C4-2B (cell line): Measurements from ENCODE around the gene SUMF1.
A peak's percentile ranks its signal among the peaks of the same experiment; 100 is the strongest.

Experiments
- H3K27ac ChIP-seq: fragments of 450-650 bp; 2 replicates; pipeline ENCODE4 v1.5.1; 2017
- ZFX ChIP-seq: fragments of 450-650 bp; IDR thresholded peaks from 2 replicates; pipeline ENCODE4 v1.6.1; 2017
- TF ChIP-seq, protein P1 (sequence below): fragments of 450-650 bp; conservative IDR thresholded peaks from 2 replicates; pipeline ENCODE4 v1.5.1; 2017; ENCODE audit warnings: mild to moderate bottlenecking

The SUMF1 gene

DNA sequence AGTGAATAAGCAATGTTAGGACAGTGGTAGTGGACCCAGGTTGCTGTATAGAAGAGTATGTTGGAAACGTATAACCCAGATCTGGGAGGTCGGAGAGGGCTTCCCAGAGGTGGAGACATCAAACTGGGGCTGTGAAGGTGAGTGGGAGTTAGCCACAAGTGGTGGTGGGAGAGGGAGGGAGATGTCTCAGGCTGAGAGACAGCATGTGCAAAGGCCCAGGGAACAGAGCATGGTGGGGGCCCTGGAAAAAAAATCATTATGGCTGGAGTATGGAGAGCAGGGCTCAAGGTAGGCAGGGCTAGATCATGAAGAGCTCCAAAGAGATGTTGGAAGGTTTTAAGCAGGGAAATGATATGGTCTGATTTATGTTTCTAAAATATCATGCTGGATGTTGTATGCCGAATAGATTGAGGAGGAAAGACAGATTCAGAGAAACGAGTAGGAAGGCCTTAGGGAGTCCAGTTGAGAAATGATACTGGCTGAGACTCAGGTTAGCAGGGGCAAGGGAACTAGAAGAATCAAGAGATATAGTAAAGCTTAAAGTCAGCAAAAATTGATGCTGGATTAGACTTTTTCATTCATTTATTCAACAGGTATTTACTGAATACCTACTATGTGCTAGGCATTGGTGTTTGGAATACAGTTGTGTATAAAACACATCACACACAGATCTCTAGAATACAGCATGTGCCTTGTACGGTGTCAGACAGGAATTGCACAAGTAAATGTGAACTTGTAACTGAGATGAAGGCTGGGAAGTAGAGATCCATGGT is 43.1 kb upstream of the SUMF1 start:
- H3K27ac ChIP-seq: no peak overlapping the region
- TF ChIP-seq ZFX: no peak
- TF ChIP-seq, protein P1, sequence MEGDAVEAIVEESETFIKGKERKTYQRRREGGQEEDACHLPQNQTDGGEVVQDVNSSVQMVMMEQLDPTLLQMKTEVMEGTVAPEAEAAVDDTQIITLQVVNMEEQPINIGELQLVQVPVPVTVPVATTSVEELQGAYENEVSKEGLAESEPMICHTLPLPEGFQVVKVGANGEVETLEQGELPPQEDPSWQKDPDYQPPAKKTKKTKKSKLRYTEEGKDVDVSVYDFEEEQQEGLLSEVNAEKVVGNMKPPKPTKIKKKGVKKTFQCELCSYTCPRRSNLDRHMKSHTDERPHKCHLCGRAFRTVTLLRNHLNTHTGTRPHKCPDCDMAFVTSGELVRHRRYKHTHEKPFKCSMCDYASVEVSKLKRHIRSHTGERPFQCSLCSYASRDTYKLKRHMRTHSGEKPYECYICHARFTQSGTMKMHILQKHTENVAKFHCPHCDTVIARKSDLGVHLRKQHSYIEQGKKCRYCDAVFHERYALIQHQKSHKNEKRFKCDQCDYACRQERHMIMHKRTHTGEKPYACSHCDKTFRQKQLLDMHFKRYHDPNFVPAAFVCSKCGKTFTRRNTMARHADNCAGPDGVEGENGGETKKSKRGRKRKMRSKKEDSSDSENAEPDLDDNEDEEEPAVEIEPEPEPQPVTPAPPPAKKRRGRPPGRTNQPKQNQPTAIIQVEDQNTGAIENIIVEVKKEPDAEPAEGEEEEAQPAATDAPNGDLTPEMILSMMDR: no peak

DNA sequence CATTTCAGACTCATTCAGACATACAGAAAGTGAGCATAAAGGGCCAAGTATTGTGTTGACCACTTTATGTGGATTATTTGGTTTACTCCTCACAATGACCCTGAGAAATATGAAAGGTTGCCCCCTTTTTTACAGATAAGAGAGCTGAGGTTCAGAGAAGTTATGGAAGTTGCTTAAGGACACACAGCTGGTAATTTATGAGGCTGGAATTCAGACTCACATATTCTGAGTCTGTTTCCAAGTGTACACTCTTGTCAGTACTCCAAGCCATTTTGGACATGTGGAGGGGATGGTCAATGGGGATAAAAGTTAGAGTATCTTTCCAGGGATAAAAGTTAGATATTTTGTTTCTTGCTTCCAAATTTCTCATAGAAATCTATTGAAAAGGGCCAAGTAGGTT is 42.0 kb upstream of the SUMF1 start:
- TF ChIP-seq, protein P1: no peak
- TF ChIP-seq ZFX: no peak
- no peak overlapping the region for H3K27ac ChIP-seq

DNA sequence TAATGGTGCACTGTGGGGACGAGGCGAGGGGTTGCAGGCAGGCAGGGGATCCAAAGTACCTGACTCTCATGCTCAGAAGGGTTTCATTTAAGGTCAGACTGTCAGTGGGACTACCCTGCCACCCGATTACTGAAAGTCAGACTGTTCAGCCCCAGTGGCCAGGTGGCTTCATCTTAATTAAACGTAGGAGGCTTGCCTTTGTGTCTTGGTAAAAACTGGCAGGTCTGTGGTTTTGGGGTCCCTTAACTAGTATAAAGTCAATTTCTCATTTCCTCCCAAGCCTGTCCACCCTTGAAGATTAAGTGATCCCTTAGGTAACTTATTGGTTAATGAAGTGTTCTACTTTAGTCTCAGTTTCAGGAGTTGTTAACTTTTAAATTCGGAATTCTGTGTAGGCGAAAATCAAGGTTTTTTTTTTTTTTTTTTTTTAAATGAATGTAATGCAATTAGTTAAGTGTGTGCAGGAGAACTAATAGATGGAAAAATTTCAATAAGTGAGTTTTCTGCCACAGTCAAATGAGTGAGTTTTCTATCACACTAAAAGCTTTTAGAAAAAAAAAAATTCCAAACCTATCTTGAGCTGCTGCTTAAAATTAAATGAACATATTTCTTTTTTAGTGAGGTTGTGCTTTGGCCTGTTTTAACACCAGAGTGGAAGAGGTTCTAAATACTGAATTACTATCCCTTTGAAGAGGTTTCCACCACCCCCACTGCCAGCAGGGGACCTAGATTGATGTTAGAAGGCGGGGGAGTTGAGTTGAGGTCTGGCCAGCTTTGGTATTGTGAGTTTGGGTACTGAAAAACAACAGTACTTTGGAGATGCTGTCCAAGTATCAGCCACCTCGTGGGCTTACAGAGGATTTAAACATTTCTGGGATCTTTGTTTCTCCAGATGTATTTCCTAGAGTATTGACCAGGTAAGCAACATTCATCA is 41.2 kb upstream of the SUMF1 start:
- TF ChIP-seq, protein P1: no peak
- no peak for TF ChIP-seq ZFX
- H3K27ac ChIP-seq: no peak overlapping the region

- no peak for TF ChIP-seq ZFX
- TF ChIP-seq, protein P1: no peak
- no peak overlapping the region for H3K27ac ChIP-seq
Observed at GRCh38 chr3:4507024-4507596, 40.0 kb upstream of the SUMF1 start.

DNA sequence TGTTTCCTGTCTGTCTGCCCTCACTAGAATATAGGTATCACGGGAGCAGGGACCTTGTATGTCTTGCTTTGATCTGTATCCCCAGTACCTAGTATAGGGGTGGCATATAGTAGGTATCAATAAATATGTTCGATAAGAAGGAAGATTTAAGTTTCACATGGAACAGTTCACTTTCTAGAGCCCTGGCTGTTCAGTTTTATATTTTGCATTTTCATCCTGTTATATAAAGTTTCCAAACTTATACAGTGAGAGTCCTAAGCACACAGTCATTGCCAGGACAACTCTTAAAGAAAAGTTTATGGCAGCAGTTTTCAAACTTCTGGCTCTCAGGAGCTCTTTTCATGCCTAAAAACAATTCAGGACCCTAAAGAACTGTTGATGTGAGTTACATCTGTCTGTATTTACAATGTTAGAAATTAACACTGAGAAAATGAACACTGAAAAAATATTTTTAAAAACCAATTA is 39.5 kb upstream of the SUMF1 start:
- H3K27ac ChIP-seq: no peak overlapping the region

GRCh38 chr3:4505688-4506558 is 38.9 kb upstream of the SUMF1 start:
- TF ChIP-seq, protein P1: no peak
- no peak for TF ChIP-seq ZFX
- peak overlapping the region; percentile 34; the same call in 1 of the 2 replicates for H3K27ac ChIP-seq

More for the DNA sequence above, 39.5 kb upstream of the SUMF1 start:
- TF ChIP-seq ZFX: no peak
- TF ChIP-seq, protein P1: no peak
